ENCODE data around the gene VIPAS39. TPM values are rescaled to one million over a fixed set of nuclear protein-coding genes. Genes with fewer than 3 reads are reported as not detected.

The VIPAS39 gene
- total RNA-seq (10 to 100 TPM; 16.0 to 22.8 TPM), polyA plus RNA-seq (10 to 100 TPM in 1 of 2 donors, 1 to 10 TPM in 1; 7.7 to 12.3 TPM)
- long read RNA-seq, donor 1, partial matches to known transcripts = 0 of 3 reads
- long read RNA-seq, donor 1, other reads (novel, unspliced or antisense) = 0 of 3 reads
- long read RNA-seq, donor 2 = 0 reads
- long read RNA-seq, donor 3, partial matches to known transcripts = 0 of 2 reads
- long read RNA-seq, donor 3, other reads (novel, unspliced or antisense) = 0 of 2 reads
- long read RNA-seq, donor 4, partial matches to known transcripts = 23 of 40 reads
- long read RNA-seq, donor 4, other reads (novel, unspliced or antisense) = 17 of 40 reads
- long read RNA-seq, donor 5, transcript VIPAS39-211 (20 exons, 2,562 nt) = major isoform, 6 of 14 reads
- long read RNA-seq, donor 5, partial matches to known transcripts = 7 of 14 reads
- long read RNA-seq, donor 5, other reads (novel, unspliced or antisense) = 0 of 14 reads

- 0% methylated on average over 41 to 50 of the region's 50 CpGs for WGBS, 2 donors
- Histone ChIP-seq H3K4me1 (ENCODE audit: control insufficient read depth in 5 of 5, insufficient read depth in 5 of 5, low read length in 5 of 5) (peaks cover 0 to 22% (median 7%) of the 10 kb centered on the region in 5 donors), H3K27ac (ENCODE audit: low read depth in 1 of 2, low read length in 1 of 2) (peak within 1 kb of the TSS; percentile 91 to 97), H3K27me3 (ENCODE audit: control insufficient read depth in 3 of 3, insufficient read depth in 3 of 3, low read length in 2 of 3) (no peaks in the 10 kb centered on the region), H3K9ac (ENCODE audit: insufficient read depth in 1 of 2, low read length in 2 of 2) (peak within 1 kb of the TSS; percentile 82 to 93), H3K36me3 (ENCODE audit: control insufficient read depth in 4 of 4, insufficient read depth in 4 of 4, low read length in 4 of 4) (peaks cover 9 to 30% (median 24%) of the 10 kb centered on the region in 4 donors), H3K9me3 (ENCODE audit: control insufficient read depth in 4 of 4, insufficient read depth in 3 of 4, low read length in 3 of 4) (no peaks in the 10 kb centered on the region), H3K4me3 (peak within 1 kb of the TSS; percentile 99)
- TF ChIP-seq, protein P1, sequence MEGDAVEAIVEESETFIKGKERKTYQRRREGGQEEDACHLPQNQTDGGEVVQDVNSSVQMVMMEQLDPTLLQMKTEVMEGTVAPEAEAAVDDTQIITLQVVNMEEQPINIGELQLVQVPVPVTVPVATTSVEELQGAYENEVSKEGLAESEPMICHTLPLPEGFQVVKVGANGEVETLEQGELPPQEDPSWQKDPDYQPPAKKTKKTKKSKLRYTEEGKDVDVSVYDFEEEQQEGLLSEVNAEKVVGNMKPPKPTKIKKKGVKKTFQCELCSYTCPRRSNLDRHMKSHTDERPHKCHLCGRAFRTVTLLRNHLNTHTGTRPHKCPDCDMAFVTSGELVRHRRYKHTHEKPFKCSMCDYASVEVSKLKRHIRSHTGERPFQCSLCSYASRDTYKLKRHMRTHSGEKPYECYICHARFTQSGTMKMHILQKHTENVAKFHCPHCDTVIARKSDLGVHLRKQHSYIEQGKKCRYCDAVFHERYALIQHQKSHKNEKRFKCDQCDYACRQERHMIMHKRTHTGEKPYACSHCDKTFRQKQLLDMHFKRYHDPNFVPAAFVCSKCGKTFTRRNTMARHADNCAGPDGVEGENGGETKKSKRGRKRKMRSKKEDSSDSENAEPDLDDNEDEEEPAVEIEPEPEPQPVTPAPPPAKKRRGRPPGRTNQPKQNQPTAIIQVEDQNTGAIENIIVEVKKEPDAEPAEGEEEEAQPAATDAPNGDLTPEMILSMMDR (IDR thresholded peaks at IDR 0.05; ENCODE audit: control extremely low read depth, extremely low read depth) = no peak
- ATAC-seq (ENCODE audit: insufficient read depth, low FRiP score) = peak; percentile 98
- DNase-seq = peak; percentile 97 to 100 (median 99)
Observed at GRCh38 chr14:77457522-77458248, at the start of gene VIPAS39, which contains the start of gene AHSA1. Gene VIPAS39 (minus strand): TSS chr14:77457601. CDS start chr14:77454102, 3,499 bp downstream. Gene AHSA1 (plus strand): TSS chr14:77458093. CDS start chr14:77458190, 97 bp downstream.

GRCh38 chr14:77505031-77505430, 47.6 kb upstream of the VIPAS39 start:
- Histone ChIP-seq H3K27ac (ENCODE audit: low read depth in 1 of 2, low read length in 1 of 2) (no peak overlapping the region), H3K9me3 (ENCODE audit: control insufficient read depth in 4 of 4, insufficient read depth in 3 of 4, low read length in 3 of 4) (peaks cover 0 to 2% (median 0%) of the 10 kb centered on the region in 4 donors), H3K4me1 (ENCODE audit: control insufficient read depth in 5 of 5, insufficient read depth in 5 of 5, low read length in 5 of 5) (no peaks in the 10 kb centered on the region), H3K4me3 (no peak overlapping the region), H3K27me3 (ENCODE audit: control insufficient read depth in 3 of 3, insufficient read depth in 3 of 3, low read length in 2 of 3) (peaks cover 0 to 9% (median 6%) of the 10 kb centered on the region in 3 donors), H3K36me3 (ENCODE audit: control insufficient read depth in 4 of 4, insufficient read depth in 4 of 4, low read length in 4 of 4) (peaks cover 0 to 11% (median 2%) of the 10 kb centered on the region in 4 donors), H3K9ac (ENCODE audit: insufficient read depth in 1 of 2, low read length in 2 of 2) (no peak overlapping the region)
- 73 to 87% methylated on average over 4 of the region's 4 CpGs for WGBS, 2 donors
- TF ChIP-seq, protein P1 (IDR thresholded peaks at IDR 0.05; ENCODE audit: control extremely low read depth, extremely low read depth) = no peak
- ATAC-seq (ENCODE audit: insufficient read depth, low FRiP score) (no peak), DNase-seq (no peak)

DNA sequence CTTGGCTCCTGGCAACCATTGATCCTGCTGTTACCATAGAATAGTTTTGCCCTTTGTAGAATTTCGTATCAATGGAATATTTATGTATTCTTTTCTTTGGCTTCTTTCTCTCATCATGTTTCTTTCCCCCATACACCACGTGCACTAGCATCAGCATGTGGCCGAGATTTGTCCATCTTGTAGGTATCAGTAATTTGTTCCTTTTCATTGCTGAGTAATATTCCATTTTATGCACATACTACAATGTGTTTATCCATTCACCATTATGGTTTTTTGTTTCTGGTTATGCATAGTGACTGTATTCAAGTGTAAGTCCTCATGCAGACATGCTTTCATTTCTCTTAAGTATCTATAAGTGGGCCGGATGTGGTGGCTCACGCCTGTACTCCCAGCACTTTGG, 45.7 kb upstream of the VIPAS39 start:
- no peak overlapping the region for H3K9ac ChIP-seq (ENCODE audit: insufficient read depth in 1 of 2, low read length in 2 of 2)
- peaks cover 0 to 21% (median 16%) of the 10 kb centered on the region in 3 donors for H3K27me3 ChIP-seq (ENCODE audit: control insufficient read depth in 3 of 3, insufficient read depth in 3 of 3, low read length in 2 of 3)
- no peak overlapping the region for H3K27ac ChIP-seq (ENCODE audit: low read depth in 1 of 2, low read length in 1 of 2)
- H3K4me3 ChIP-seq = no peak overlapping the region
- no peak for DNase-seq
- peaks cover 0 to 4% (median 1%) of the 10 kb centered on the region in 4 donors for H3K36me3 ChIP-seq (ENCODE audit: control insufficient read depth in 4 of 4, insufficient read depth in 4 of 4, low read length in 4 of 4)
- WGBS, 2 donors = 98 to 99% methylated on average over 5 of the region's 5 CpGs
- H3K4me1 ChIP-seq (ENCODE audit: control insufficient read depth in 5 of 5, insufficient read depth in 5 of 5, low read length in 5 of 5) = peaks cover 0 to 9% (median 0%) of the 10 kb centered on the region in 5 donors
- H3K9me3 ChIP-seq (ENCODE audit: control insufficient read depth in 4 of 4, insufficient read depth in 3 of 4, low read length in 3 of 4) = peaks cover 0 to 2% (median 0%) of the 10 kb centered on the region in 4 donors
- ATAC-seq (ENCODE audit: insufficient read depth, low FRiP score) = no peak
- TF ChIP-seq, protein P1 (IDR thresholded peaks at IDR 0.05; ENCODE audit: control extremely low read depth, extremely low read depth) = no peak
